SK-N-SH (cell line): ENCODE measurements around the gene AFAP1L1. TPM values are rescaled to one million over a fixed set of nuclear protein-coding genes. Genes with fewer than 3 reads are reported as not detected.

ENCODE experiments used
- CTCF ChIA-PET: fragments of 300-600, 350-600 bp; formaldehyde crosslinking; extraction: SDS; loops from one replicate; lab custom pipeline; 2021; lab: Yijun Ruan, JAX
- POLR2A ChIA-PET: fragments of 350-600 bp; sonication (Branson Sonifier 250); formaldehyde crosslinking; extraction: SDS; loops from one replicate; lab custom pipeline; 2020; ENCODE audit warnings: antibody characterized with exemption, inconsistent platforms; lab: Yijun Ruan, JAX
- DNase-seq: peaks from one replicate; pipeline ENCODE4 v3.0.0; 2012
- H2AFZ ChIP-seq: fragments of 200-600 bp; sonication (generic); 2 replicates; pipeline ENCODE4 v1.8.1; 2016; ENCODE audit warnings: antibody characterized with exemption, mild to moderate bottlenecking, low read depth
- H3F3A ChIP-seq: fragments of 200-600 bp; sonication (generic); replicated peaks from 2 replicates; pipeline ENCODE3; 2016; ENCODE audit warnings: antibody characterized with exemption, mild to moderate bottlenecking; ENCODE audit not compliant: insufficient read depth
- H3K27ac ChIP-seq, 2 experiments: fragments of 200-500 bp in 1 of 2; fragments of 200-600 bp in 1 of 2; sonication (Bioruptor generic) in 1 of 2; sonication (generic), shearing (Covaris generic) in 1 of 2; 2 replicates each; pipeline versions ENCODE4 v1.5.1 to v1.6.1; 2014 to 2016; ENCODE audit warnings: low read depth in 2 of 2, inconsistent platforms in 1 of 2, low read length in 1 of 2, mild to moderate bottlenecking in 1 of 2, mixed read lengths in 1 of 2
- H3K27me3 ChIP-seq: fragments of 200-600 bp; sonication (generic), shearing (Covaris generic); 2 replicates; pipeline ENCODE4 v1.6.1; 2016; ENCODE audit warnings: mixed run types; ENCODE audit not compliant: insufficient read depth
- H3K36me3 ChIP-seq, 2 experiments: fragments of 200-500 bp in 1 of 2; fragments of 200-600 bp in 1 of 2; sonication (Bioruptor generic) in 1 of 2; sonication (generic) in 1 of 2; replicated peaks in 1 of 2; 2 replicates each; pipeline versions ENCODE3 to v1.5.1; 2014 to 2016; ENCODE audit warnings: low read length in 1 of 2, mild to moderate bottlenecking in 1 of 2; ENCODE audit not compliant: insufficient read depth in 2 of 2, control insufficient read depth in 1 of 2
- H3K4me1 ChIP-seq, 2 experiments: fragments of 200-500 bp in 1 of 2; fragments of 200-600 bp in 1 of 2; sonication (Bioruptor generic) in 1 of 2; sonication (generic), shearing (Covaris generic) in 1 of 2; 2 replicates each; pipeline versions ENCODE4 v1.5.1 to v1.6.1; 2014 to 2016; ENCODE audit warnings: low read depth in 1 of 2, low read length in 1 of 2, mixed run types in 1 of 2; ENCODE audit not compliant: insufficient read depth in 2 of 2, control insufficient read depth in 1 of 2
- H3K4me2 ChIP-seq: fragments of 200-600 bp; sonication (generic), shearing (Covaris generic); 2 replicates; pipeline ENCODE4 v1.6.1; 2017; ENCODE audit warnings: mixed run types
- H3K4me3 ChIP-seq, 2 experiments: fragments of 200-500 bp in 1 of 2; fragments of 200-600 bp in 1 of 2; sonication (Bioruptor generic) in 1 of 2; sonication (generic), shearing (Covaris generic) in 1 of 2; 2 replicates each; pipeline versions ENCODE4 v1.5.1 to v1.8.1; 2014 to 2016; ENCODE audit warnings: low read depth in 2 of 2, inconsistent platforms in 1 of 2, low read length in 1 of 2, mild to moderate bottlenecking in 1 of 2, mixed read lengths in 1 of 2, moderate library complexity in 1 of 2
- H3K79me2 ChIP-seq: fragments of 200-600 bp; sonication (generic); 2 replicates; pipeline ENCODE4 v1.8.1; 2017; ENCODE audit warnings: mild to moderate bottlenecking; ENCODE audit not compliant: insufficient read depth
- H3K9ac ChIP-seq: fragments of 200-600 bp; sonication (generic); 2 replicates; pipeline ENCODE4 v1.6.1; 2017; ENCODE audit warnings: mixed run types
- H3K9me2 ChIP-seq: fragments of 200-600 bp; sonication (generic); 2 replicates; pipeline ENCODE4 v1.6.1; 2017; ENCODE audit warnings: mixed run types
- H3K9me3 ChIP-seq: fragments of 200-600 bp; sonication (generic); 2 replicates; pipeline ENCODE4 v1.6.1; 2017; ENCODE audit warnings: mixed run types, mild to moderate bottlenecking, moderate library complexity
- H4K20me1 ChIP-seq: fragments of 200-600 bp; sonication (generic); 2 replicates; pipeline ENCODE4 v1.6.1; 2017; ENCODE audit warnings: mild to moderate bottlenecking, mixed run types; ENCODE audit not compliant: insufficient read depth
- ELF1 ChIP-seq: IDR thresholded peaks from 2 replicates; pipeline ENCODE4 v1.4.0; 2012
- EP300 ChIP-seq, 2 experiments: IDR thresholded peaks; 2 replicates each; pipeline versions ENCODE4 v1.4.0 to v1.6.1; 2012; ENCODE audit warnings: borderline replicate concordance in 1 of 2, low read depth in 1 of 2, low read length in 1 of 2
- EZH2phosphoT487 ChIP-seq: fragments of 200-600 bp; sonication (generic); IDR thresholded peaks from 2 replicates; pipeline ENCODE4 v1.6.1; 2017; ENCODE audit warnings: low read depth, mixed run types, mild to moderate bottlenecking, antibody characterized with exemption, moderate library complexity, borderline replicate concordance
- FOSL2 ChIP-seq: IDR thresholded peaks from 2 replicates; pipeline ENCODE4 v1.4.0; 2012; ENCODE audit warnings: low read depth, mild to moderate bottlenecking, moderate library complexity, borderline replicate concordance
- FOXJ3 ChIP-seq: sonication (generic); formaldehyde crosslinking; IDR thresholded peaks from 2 replicates; pipeline ENCODE4 v1.5.1; 2020; ENCODE audit warnings: mild to moderate bottlenecking, missing genetic modification reagents
- FOXM1 ChIP-seq: IDR thresholded peaks from 2 replicates; pipeline ENCODE4 v1.4.0; 2012; ENCODE audit warnings: low read depth, mild to moderate bottlenecking
- GABPA ChIP-seq: IDR thresholded peaks from 2 replicates; pipeline ENCODE4 v1.4.0; 2012; ENCODE audit warnings: low read depth, mild to moderate bottlenecking
- JUND ChIP-seq: IDR thresholded peaks from 2 replicates; pipeline ENCODE4 v1.4.0; 2012
- MEF2A ChIP-seq: IDR thresholded peaks from 2 replicates; pipeline ENCODE4 v1.4.0; 2012; ENCODE audit warnings: low read depth, borderline replicate concordance
- NFIC ChIP-seq: IDR thresholded peaks from 2 replicates; pipeline ENCODE4 v1.4.0; 2012; ENCODE audit warnings: borderline replicate concordance
- POLR2AphosphoS5 ChIP-seq: IDR thresholded peaks from 2 replicates; pipeline ENCODE4 v1.6.1; 2012; ENCODE audit warnings: low read depth, low read length
- RAD21 ChIP-seq: IDR thresholded peaks from 2 replicates; pipeline ENCODE4 v1.6.1; 2012; ENCODE audit warnings: mild to moderate bottlenecking, low read length
- RFX5 ChIP-seq: IDR thresholded peaks from 2 replicates; pipeline ENCODE4 v1.6.1; 2012; ENCODE audit warnings: mild to moderate bottlenecking, improper control_type of control experiment, low read length
- SIN3A ChIP-seq: IDR thresholded peaks from 2 replicates; pipeline ENCODE4 v1.6.1; 2012; ENCODE audit warnings: low read depth, mild to moderate bottlenecking, low read length, moderate library complexity, borderline replicate concordance
- SMC3 ChIP-seq: IDR thresholded peaks from 2 replicates; pipeline ENCODE4 v1.6.1; 2012; ENCODE audit warnings: low read depth, low read length, improper control_type of control experiment
- TAF1 ChIP-seq: IDR thresholded peaks from 2 replicates; pipeline ENCODE4 v1.6.1; 2012; ENCODE audit warnings: low read depth, mild to moderate bottlenecking, low read length, moderate library complexity, borderline replicate concordance
- TCF12 ChIP-seq: IDR thresholded peaks from 2 replicates; pipeline ENCODE4 v1.4.0; 2012
- TEAD4 ChIP-seq: IDR thresholded peaks from 2 replicates; pipeline ENCODE4 v1.4.0; 2012; ENCODE audit warnings: mild to moderate bottlenecking, borderline replicate concordance; ENCODE audit not compliant: insufficient read depth
- WGBS: methylation state at CpG from one replicate; pipeline ENCODE4 v1.1.6; 2017; ENCODE audit warnings: low lambda C conversion rate; 5-methylcytosine and 5-hydroxymethylcytosine counted together
- polyA plus RNA-seq, 3 experiments: library from polyadenylated mRNA; depleted of rRNA; stranded (reverse); fragments of >200 nt; gene quantifications; 2 replicates each; pipeline ENCODE4 v1.2.3, GENCODE V29; 2012
- TF ChIP-seq, protein P1 (sequence below): fragments of 200-600 bp; sonication (generic); IDR thresholded peaks from 2 replicates; pipeline ENCODE4 v1.6.1; 2017; ENCODE audit warnings: antibody characterized with exemption, mild to moderate bottlenecking, moderate library complexity
- TF ChIP-seq, protein P2 (sequence below): fragments of 150-350 bp; IDR thresholded peaks from 2 replicates; pipeline ENCODE4 v1.6.1; 2017; ENCODE audit warnings: antibody characterized with exemption, low read length, low read depth, borderline replicate concordance
- TF ChIP-seq, protein P3 (sequence below): IDR thresholded peaks from 2 replicates; pipeline ENCODE4 v1.6.1; 2012; ENCODE audit warnings: mild to moderate bottlenecking, low read depth, low read length, moderate library complexity
- TF ChIP-seq, protein P4 (sequence below): IDR thresholded peaks from 2 replicates; pipeline ENCODE4 v1.4.0; 2012; ENCODE audit warnings: low read depth

AFAP1L1 gene
- polyA plus RNA-seq, 1 of the 3 experiments (the other 2 are of a cell fraction) = 0.82 TPM

DNA sequence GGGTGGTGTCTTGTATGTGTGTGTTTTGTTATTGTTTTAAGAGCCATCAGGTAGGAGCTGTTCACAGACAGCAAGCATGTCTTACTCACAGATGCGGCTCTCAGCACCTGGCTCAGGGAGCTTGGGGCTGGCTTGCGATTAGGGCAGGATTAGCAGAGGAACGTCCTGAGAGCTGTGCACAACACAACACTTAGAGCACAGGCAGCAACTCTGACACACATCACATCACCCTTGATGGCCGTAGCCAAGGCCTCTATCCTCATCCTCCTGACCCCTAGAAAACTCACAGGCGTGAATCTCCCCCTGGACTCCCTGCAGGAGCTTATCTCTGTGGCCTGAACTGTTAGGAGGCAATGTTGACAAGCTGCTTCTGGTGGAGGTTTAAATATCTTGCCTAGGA, 114.5 kb downstream of the AFAP1L1 start:
- DNase-seq = no peak

DNA sequence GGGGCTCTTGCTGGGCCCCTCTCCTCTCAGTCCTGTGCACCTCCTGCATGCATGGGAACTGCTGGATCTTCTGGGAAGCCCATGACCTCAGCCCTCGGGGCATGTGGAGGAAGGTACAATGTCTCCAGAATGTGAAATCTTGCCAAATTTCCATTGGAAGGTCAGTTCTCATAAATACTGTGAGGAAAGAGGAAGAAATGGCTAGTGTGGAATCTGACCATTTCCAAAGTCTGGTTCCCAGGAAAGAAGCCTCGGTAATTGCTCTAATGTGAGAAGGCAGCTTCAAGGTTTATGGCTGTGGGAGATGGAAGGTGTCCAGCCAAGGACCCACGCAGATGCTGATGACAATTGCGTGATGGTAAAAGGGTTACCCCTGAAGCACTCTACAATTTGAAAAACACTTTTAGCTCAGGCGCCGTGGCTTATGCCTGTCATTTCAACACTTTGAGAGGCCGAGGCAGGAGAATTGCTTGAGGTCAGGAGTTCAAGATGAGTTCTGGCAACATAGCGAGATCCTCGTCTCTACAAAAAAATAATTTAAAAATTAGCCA, 115.5 kb downstream of the AFAP1L1 start:
- ChIA-PET POLR2A (interaction anchor here (1.6 to 2.8 kb wide), 2 partner anchors 35 to 43 kb away, joined by 5 to 8 read pairs; no protein-coding TSS in a partner anchor), CTCF (interaction anchor here (10.0 to 41.4 kb wide), 2 partner anchors 18 to 36 kb away, joined by 173 to 1751 read pairs; no protein-coding TSS in a partner anchor)
- H3K79me2 ChIP-seq = no peaks in the 10 kb centered on the region
- 88% methylated on average over 9 of the region's 9 CpGs for WGBS
- H3K4me2 ChIP-seq = no peak overlapping the region
- peaks cover 3% of the 10 kb centered on the region for H3F3A ChIP-seq
- TF ChIP-seq RAD21 (no peak), ELF1 (no peak), EZH2phosphoT487 (no peak), GABPA (no peak), FOSL2 (no peak), EP300 (IDR thresholded peaks at IDR 0.05; ENCODE audit: borderline replicate concordance in 1 of 2, low read depth in 1 of 2, low read length in 1 of 2) (no peak), POLR2AphosphoS5 (no peak), FOXJ3 (CRISPR knock-in tag) (no peak)
- TF ChIP-seq, protein P1, sequence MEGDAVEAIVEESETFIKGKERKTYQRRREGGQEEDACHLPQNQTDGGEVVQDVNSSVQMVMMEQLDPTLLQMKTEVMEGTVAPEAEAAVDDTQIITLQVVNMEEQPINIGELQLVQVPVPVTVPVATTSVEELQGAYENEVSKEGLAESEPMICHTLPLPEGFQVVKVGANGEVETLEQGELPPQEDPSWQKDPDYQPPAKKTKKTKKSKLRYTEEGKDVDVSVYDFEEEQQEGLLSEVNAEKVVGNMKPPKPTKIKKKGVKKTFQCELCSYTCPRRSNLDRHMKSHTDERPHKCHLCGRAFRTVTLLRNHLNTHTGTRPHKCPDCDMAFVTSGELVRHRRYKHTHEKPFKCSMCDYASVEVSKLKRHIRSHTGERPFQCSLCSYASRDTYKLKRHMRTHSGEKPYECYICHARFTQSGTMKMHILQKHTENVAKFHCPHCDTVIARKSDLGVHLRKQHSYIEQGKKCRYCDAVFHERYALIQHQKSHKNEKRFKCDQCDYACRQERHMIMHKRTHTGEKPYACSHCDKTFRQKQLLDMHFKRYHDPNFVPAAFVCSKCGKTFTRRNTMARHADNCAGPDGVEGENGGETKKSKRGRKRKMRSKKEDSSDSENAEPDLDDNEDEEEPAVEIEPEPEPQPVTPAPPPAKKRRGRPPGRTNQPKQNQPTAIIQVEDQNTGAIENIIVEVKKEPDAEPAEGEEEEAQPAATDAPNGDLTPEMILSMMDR = no peak
- TF ChIP-seq, protein P2, sequence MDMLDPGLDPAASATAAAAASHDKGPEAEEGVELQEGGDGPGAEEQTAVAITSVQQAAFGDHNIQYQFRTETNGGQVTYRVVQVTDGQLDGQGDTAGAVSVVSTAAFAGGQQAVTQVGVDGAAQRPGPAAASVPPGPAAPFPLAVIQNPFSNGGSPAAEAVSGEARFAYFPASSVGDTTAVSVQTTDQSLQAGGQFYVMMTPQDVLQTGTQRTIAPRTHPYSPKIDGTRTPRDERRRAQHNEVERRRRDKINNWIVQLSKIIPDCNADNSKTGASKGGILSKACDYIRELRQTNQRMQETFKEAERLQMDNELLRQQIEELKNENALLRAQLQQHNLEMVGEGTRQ = no peak
- TF ChIP-seq, protein P3, sequence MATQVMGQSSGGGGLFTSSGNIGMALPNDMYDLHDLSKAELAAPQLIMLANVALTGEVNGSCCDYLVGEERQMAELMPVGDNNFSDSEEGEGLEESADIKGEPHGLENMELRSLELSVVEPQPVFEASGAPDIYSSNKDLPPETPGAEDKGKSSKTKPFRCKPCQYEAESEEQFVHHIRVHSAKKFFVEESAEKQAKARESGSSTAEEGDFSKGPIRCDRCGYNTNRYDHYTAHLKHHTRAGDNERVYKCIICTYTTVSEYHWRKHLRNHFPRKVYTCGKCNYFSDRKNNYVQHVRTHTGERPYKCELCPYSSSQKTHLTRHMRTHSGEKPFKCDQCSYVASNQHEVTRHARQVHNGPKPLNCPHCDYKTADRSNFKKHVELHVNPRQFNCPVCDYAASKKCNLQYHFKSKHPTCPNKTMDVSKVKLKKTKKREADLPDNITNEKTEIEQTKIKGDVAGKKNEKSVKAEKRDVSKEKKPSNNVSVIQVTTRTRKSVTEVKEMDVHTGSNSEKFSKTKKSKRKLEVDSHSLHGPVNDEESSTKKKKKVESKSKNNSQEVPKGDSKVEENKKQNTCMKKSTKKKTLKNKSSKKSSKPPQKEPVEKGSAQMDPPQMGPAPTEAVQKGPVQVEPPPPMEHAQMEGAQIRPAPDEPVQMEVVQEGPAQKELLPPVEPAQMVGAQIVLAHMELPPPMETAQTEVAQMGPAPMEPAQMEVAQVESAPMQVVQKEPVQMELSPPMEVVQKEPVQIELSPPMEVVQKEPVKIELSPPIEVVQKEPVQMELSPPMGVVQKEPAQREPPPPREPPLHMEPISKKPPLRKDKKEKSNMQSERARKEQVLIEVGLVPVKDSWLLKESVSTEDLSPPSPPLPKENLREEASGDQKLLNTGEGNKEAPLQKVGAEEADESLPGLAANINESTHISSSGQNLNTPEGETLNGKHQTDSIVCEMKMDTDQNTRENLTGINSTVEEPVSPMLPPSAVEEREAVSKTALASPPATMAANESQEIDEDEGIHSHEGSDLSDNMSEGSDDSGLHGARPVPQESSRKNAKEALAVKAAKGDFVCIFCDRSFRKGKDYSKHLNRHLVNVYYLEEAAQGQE = no peak
- H4K20me1 ChIP-seq = no peaks in the 10 kb centered on the region
- no peak overlapping the region for H2AFZ ChIP-seq
- no peaks in the 10 kb centered on the region for H3K9me2 ChIP-seq
- no peak overlapping the region for H3K4me3 ChIP-seq
- no peaks in the 10 kb centered on the region for H3K36me3 ChIP-seq
- peak overlapping the region in 1 of 2 experiments; percentile 5; a peak in 2 of 4 replicates for H3K27ac ChIP-seq
- DNase-seq = no peak
- H3K4me1 ChIP-seq = peaks cover 0 to 32% of the 10 kb centered on the region in 2 experiments; a peak in 1 of 4 replicates
- no peaks in the 10 kb centered on the region for H3K9me3 ChIP-seq
- H3K27me3 ChIP-seq = no peaks in the 10 kb centered on the region
- H3K9ac ChIP-seq = no peak overlapping the region

More for the DNA sequence above, 114.5 kb downstream of the AFAP1L1 start:
- Histone ChIP-seq H3K27me3 (no peaks in the 10 kb centered on the region), H3K79me2 (no peaks in the 10 kb centered on the region), H3K4me2 (no peak overlapping the region), H3F3A (no peaks in the 10 kb centered on the region), H3K4me1 (peaks cover 0 to 41% of the 10 kb centered on the region in 2 experiments; a peak in 1 of 4 replicates), H3K9me2 (no peaks in the 10 kb centered on the region), H3K4me3 (no peak overlapping the region), H3K27ac (peak overlapping the region in 1 of 2 experiments; percentile 84; a peak in 1 of 4 replicates), H4K20me1 (no peaks in the 10 kb centered on the region), H3K36me3 (no peaks in the 10 kb centered on the region), H2AFZ (no peak overlapping the region), H3K9ac (no peak overlapping the region), H3K9me3 (no peaks in the 10 kb centered on the region)
- ChIA-PET POLR2A (interaction anchor here (0.7 to 2.8 kb wide), 7 partner anchors 11 to 48 kb away, joined by 3 to 8 read pairs (median 3); no protein-coding TSS in a partner anchor), CTCF (interaction anchor here (0.8 to 41.4 kb wide), 3 partner anchors 17 to 179 kb away, joined by 3 to 1751 read pairs (median 173); no protein-coding TSS in a partner anchor)
- 96% methylated on average over 3 of the region's 5 CpGs for WGBS
- no peak for TF ChIP-seq SMC3
- no peak for TF ChIP-seq FOXM1
- no peak for TF ChIP-seq TEAD4
- TF ChIP-seq SIN3A = no peak
- TF ChIP-seq MEF2A = no peak
- TF ChIP-seq TCF12 = no peak
- no peak for TF ChIP-seq FOSL2
- no peak for TF ChIP-seq FOXJ3 (CRISPR knock-in tag)
- no peak for TF ChIP-seq GABPA
- TF ChIP-seq NFIC = no peak
- no peak for TF ChIP-seq TAF1
- TF ChIP-seq JUND = no peak
- TF ChIP-seq, protein P4, sequence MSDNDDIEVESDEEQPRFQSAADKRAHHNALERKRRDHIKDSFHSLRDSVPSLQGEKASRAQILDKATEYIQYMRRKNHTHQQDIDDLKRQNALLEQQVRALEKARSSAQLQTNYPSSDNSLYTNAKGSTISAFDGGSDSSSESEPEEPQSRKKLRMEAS = no peak
- TF ChIP-seq RFX5 = no peak
